RWPE2 (cell line): ENCODE data around the gene ROBO2.

ENCODE experiments used
- ATAC-seq: fragments of 200-7000 bp; cut with Tn5 transposase; 3 replicates; pipeline ENCODE4 v1.9.1; 2021; ENCODE audit warnings: low read depth
- DNase-seq: peaks from one replicate; pipeline ENCODE4 v3.0.0-alpha.2; 2020; ENCODE audit warnings: low spot score
- H3K27ac ChIP-seq: fragments of 450-650 bp; 2 replicates; pipeline ENCODE4 v1.5.1; 2017; ENCODE audit warnings: mild to moderate bottlenecking; ENCODE audit not compliant: poor library complexity, severe bottlenecking
- H3K27me3 ChIP-seq: fragments of 250-450 bp; sonication (Bioruptor Pico); 2 replicates; pipeline ENCODE4 v1.5.1; 2021; ENCODE audit warnings: mild to moderate bottlenecking, moderate library complexity; ENCODE audit not compliant: insufficient read depth, poor library complexity, severe bottlenecking
- H3K36me3 ChIP-seq: fragments of 250-450 bp; sonication (Bioruptor Pico); 2 replicates; pipeline ENCODE4 v1.5.1; 2020; ENCODE audit warnings: low read depth, mild to moderate bottlenecking, moderate library complexity
- H3K4me1 ChIP-seq: fragments of 250-450 bp; sonication (Bioruptor Pico); 2 replicates; pipeline ENCODE4 v1.5.1; 2021; ENCODE audit warnings: mild to moderate bottlenecking, moderate library complexity; ENCODE audit not compliant: insufficient read depth, poor library complexity, severe bottlenecking
- H3K4me3 ChIP-seq: fragments of 250-450 bp; sonication (Bioruptor Pico); 2 replicates; pipeline ENCODE4 v1.5.1; 2021; ENCODE audit warnings: mild to moderate bottlenecking, moderate library complexity; ENCODE audit not compliant: severe bottlenecking
- H3K9me3 ChIP-seq: fragments of 250-450 bp; sonication (Bioruptor Pico); 2 replicates; pipeline ENCODE4 v1.5.1; 2021; ENCODE audit warnings: mild to moderate bottlenecking, moderate library complexity; ENCODE audit not compliant: severe bottlenecking
- CTCF ChIP-seq: fragments of 450-650 bp; IDR thresholded peaks from one replicate; pipeline ENCODE4 v1.5.1; 2017; ENCODE audit warnings: mild to moderate bottlenecking, moderate library complexity; ENCODE audit not compliant: poor library complexity, severe bottlenecking

The ROBO2 gene

GRCh38 chr3:77466562-77467115 lies 426.7 kb downstream of the ROBO2 start:
- ATAC-seq (no peak), DNase-seq (no peak)
- no peak overlapping the region for H3K27ac ChIP-seq
- H3K27me3 ChIP-seq: no peaks in the 10 kb centered on the region
- H3K36me3 ChIP-seq: no peaks in the 10 kb centered on the region
- no peaks in the 10 kb centered on the region for H3K9me3 ChIP-seq
- no peak for TF ChIP-seq CTCF
- no peaks in the 10 kb centered on the region for H3K4me1 ChIP-seq
- no peak overlapping the region for H3K4me3 ChIP-seq

- no peak for ATAC-seq
- Histone ChIP-seq H3K4me1 (no peaks in the 10 kb centered on the region), H3K9me3 (no peaks in the 10 kb centered on the region), H3K27ac (no peak overlapping the region), H3K36me3 (no peaks in the 10 kb centered on the region), H3K27me3 (no peaks in the 10 kb centered on the region), H3K4me3 (no peak overlapping the region)
- no peak for DNase-seq
- no peak for TF ChIP-seq CTCF
These were observed 428.1 kb downstream of the ROBO2 start for GRCh38 chr3:77467702-77468625.

DNA sequence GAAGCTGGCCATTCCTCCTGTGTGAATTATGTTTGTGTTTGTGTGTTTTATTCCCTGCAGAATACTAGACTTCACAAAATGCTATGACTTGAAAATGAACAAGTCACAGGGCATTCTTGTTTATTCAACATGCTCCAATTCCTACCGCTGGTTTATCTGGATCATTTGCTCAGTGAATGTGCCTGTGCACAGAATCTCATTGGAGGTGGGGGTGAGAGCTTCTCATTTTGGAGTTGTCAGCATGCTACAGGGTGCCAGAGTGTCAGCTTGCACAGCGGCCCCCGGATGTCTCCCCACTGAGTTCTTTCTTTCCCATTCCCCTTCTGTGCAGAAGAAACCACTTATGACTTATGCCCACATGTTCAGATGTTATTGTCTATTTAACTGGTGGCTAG lies 428.7 kb downstream of the ROBO2 start:
- Histone ChIP-seq H3K27ac (no peak overlapping the region), H3K9me3 (no peaks in the 10 kb centered on the region), H3K4me1 (no peaks in the 10 kb centered on the region), H3K27me3 (no peaks in the 10 kb centered on the region), H3K4me3 (no peak overlapping the region), H3K36me3 (no peaks in the 10 kb centered on the region)
- DNase-seq: no peak
- TF ChIP-seq CTCF: no peak
- ATAC-seq: no peak

- H3K36me3 ChIP-seq: no peaks in the 10 kb centered on the region
- TF ChIP-seq CTCF: no peak
- no peaks in the 10 kb centered on the region for H3K27me3 ChIP-seq
- H3K27ac ChIP-seq: no peak overlapping the region
- H3K4me1 ChIP-seq: no peaks in the 10 kb centered on the region
- H3K9me3 ChIP-seq: no peaks in the 10 kb centered on the region
- no peak for DNase-seq
- ATAC-seq: no peak
- no peak overlapping the region for H3K4me3 ChIP-seq
These were observed 435.6 kb downstream of the ROBO2 start for GRCh38 chr3:77475507-77475906.

GRCh38 chr3:77479021-77479420 lies 439.1 kb downstream of the ROBO2 start:
- H3K27me3 ChIP-seq: no peaks in the 10 kb centered on the region
- H3K36me3 ChIP-seq: no peaks in the 10 kb centered on the region
- TF ChIP-seq CTCF: no peak
- H3K27ac ChIP-seq: no peak overlapping the region
- no peaks in the 10 kb centered on the region for H3K4me1 ChIP-seq
- no peak overlapping the region for H3K4me3 ChIP-seq
- no peak for ATAC-seq
- DNase-seq: no peak
- H3K9me3 ChIP-seq: no peaks in the 10 kb centered on the region
